Panc1 (cell line): ENCODE data around the gene SLC26A11.

Experiments used
- CTCF ChIP-seq: fragments of 450-650 bp; IDR thresholded peaks from 2 replicates; pipeline ENCODE4 v1.5.1; 2017; ENCODE audit warnings: mild to moderate bottlenecking
- POLR2AphosphoS5 ChIP-seq: IDR thresholded peaks from 2 replicates; pipeline ENCODE4 v1.6.1; 2012; ENCODE audit warnings: mild to moderate bottlenecking, low read depth, low read length, moderate library complexity
- REST ChIP-seq, 2 experiments: IDR thresholded peaks; 2 replicates each; pipeline ENCODE4 v1.6.1; 2011 to 2012; ENCODE audit warnings: low read depth in 2 of 2, control low read depth in 1 of 2, low read length in 1 of 2, mild to moderate bottlenecking in 1 of 2, moderate library complexity in 1 of 2; ENCODE audit not compliant: insufficient read depth in 1 of 2
- SIN3A ChIP-seq: IDR thresholded peaks from 2 replicates; pipeline ENCODE4 v1.6.1; 2012; ENCODE audit warnings: low read depth, mild to moderate bottlenecking, low read length, moderate library complexity, borderline replicate concordance; ENCODE audit not compliant: insufficient read depth
- TCF7L2 ChIP-seq: IDR thresholded peaks from 2 replicates; pipeline ENCODE4 v1.6.1; 2011; ENCODE audit warnings: mild to moderate bottlenecking, low read depth, low read length, inconsistent platforms

- TF ChIP-seq REST (IDR thresholded peaks at IDR 0.05; ENCODE audit: insufficient read depth in 1 of 2, low read depth in 2 of 2, low read length in 1 of 2) = no peak
- TF ChIP-seq CTCF = no peak
- no peak for TF ChIP-seq SIN3A
- no peak for TF ChIP-seq TCF7L2
- TF ChIP-seq POLR2AphosphoS5 = peak; percentile 14; the same call in 1 of the 2 replicates
Observed at GRCh38 chr17:80277751-80278671, 57.8 kb downstream of the SLC26A11 start.
